Measurements from ENCODE around the gene TEX12.

- TF ChIP-seq POLR2AphosphoS5 (IDR thresholded peaks at IDR 0.05; ENCODE audit: insufficient read depth in 1 of 2, low read depth in 1 of 2): no peak
- TF ChIP-seq, protein P1, sequence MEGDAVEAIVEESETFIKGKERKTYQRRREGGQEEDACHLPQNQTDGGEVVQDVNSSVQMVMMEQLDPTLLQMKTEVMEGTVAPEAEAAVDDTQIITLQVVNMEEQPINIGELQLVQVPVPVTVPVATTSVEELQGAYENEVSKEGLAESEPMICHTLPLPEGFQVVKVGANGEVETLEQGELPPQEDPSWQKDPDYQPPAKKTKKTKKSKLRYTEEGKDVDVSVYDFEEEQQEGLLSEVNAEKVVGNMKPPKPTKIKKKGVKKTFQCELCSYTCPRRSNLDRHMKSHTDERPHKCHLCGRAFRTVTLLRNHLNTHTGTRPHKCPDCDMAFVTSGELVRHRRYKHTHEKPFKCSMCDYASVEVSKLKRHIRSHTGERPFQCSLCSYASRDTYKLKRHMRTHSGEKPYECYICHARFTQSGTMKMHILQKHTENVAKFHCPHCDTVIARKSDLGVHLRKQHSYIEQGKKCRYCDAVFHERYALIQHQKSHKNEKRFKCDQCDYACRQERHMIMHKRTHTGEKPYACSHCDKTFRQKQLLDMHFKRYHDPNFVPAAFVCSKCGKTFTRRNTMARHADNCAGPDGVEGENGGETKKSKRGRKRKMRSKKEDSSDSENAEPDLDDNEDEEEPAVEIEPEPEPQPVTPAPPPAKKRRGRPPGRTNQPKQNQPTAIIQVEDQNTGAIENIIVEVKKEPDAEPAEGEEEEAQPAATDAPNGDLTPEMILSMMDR (IDR thresholded peaks at IDR 0.05): no peak
Measured at GRCh38 chr11:112165049-112165448, 2.1 kb upstream of the TEX12 start.

All from vagina (tissue), 2 donors.